WTC11 (cell line): ENCODE data around the gene SDK2.

Experiments used
- GABPB1 ChIP-seq: sonication (generic); formaldehyde crosslinking; IDR thresholded peaks from 2 replicates; pipeline ENCODE4 v1.8.1; 2023; ENCODE audit warnings: mild to moderate bottlenecking, missing genetic modification reagents
- JUN ChIP-seq: sonication (generic); formaldehyde crosslinking; IDR thresholded peaks from 2 replicates; pipeline ENCODE4 v1.8.0; 2023; ENCODE audit warnings: mild to moderate bottlenecking, missing genetic modification reagents
- RELA ChIP-seq: sonication (generic); formaldehyde crosslinking; IDR thresholded peaks from 2 replicates; pipeline ENCODE4 v1.8.1; 2022; ENCODE audit warnings: missing genetic modification reagents, mild to moderate bottlenecking, borderline replicate concordance
- ZNF121 ChIP-seq: sonication (generic); formaldehyde crosslinking; IDR thresholded peaks from 2 replicates; pipeline ENCODE4 v1.8.0; 2023; ENCODE audit warnings: missing genetic modification reagents
- ZNF219 ChIP-seq: sonication (generic); formaldehyde crosslinking; IDR thresholded peaks from 2 replicates; pipeline ENCODE4 v1.8.0; 2023; ENCODE audit warnings: missing genetic modification reagents, mild to moderate bottlenecking, borderline replicate concordance
- TF ChIP-seq, protein P1 (sequence below): fragments of 200-600 bp; IDR thresholded peaks from 2 replicates; pipeline ENCODE4 v1.8.0; 2022; ENCODE audit warnings: antibody characterized with exemption

DNA sequence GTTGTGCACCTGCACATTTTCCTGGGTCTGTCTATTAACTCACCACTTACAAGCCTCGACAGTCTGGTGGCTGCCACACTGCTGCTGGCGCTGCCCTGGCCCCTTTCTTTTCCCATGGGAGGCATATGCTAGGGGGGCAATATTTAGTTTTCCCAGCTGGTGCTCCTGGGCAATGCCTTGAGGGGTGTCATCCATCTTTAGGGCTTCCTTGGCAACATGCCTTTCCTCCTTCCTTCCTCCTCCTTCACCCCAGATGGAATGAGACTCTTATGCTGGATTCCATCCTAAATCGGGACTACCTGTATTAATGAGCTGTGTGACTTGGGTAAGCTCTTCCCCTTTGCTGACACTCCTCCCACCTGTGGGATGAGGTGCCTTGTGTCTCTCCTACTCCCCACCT lies 267.6 kb downstream of the SDK2 start:
- TF ChIP-seq ZNF219 (no peak), RELA (CRISPR knock-in tag) (no peak), JUN (no peak), GABPB1 (CRISPR knock-in tag) (no peak), ZNF121 (CRISPR knock-in tag) (no peak)
- TF ChIP-seq, protein P1, sequence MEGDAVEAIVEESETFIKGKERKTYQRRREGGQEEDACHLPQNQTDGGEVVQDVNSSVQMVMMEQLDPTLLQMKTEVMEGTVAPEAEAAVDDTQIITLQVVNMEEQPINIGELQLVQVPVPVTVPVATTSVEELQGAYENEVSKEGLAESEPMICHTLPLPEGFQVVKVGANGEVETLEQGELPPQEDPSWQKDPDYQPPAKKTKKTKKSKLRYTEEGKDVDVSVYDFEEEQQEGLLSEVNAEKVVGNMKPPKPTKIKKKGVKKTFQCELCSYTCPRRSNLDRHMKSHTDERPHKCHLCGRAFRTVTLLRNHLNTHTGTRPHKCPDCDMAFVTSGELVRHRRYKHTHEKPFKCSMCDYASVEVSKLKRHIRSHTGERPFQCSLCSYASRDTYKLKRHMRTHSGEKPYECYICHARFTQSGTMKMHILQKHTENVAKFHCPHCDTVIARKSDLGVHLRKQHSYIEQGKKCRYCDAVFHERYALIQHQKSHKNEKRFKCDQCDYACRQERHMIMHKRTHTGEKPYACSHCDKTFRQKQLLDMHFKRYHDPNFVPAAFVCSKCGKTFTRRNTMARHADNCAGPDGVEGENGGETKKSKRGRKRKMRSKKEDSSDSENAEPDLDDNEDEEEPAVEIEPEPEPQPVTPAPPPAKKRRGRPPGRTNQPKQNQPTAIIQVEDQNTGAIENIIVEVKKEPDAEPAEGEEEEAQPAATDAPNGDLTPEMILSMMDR, result no peak
